HG03066 (cell line): Measurements from ENCODE around the gene DUSP5.

ENCODE experiments used
- ATAC-seq: cut with Tn5 transposase; IDR thresholded peaks from one replicate; pipeline ENCODE4 v1.9.1; 2021; ENCODE audit warnings: low read depth; ENCODE audit not compliant: unreplicated experiment

Gene DUSP5

GRCh38 chr10:110498982-110499795 lies 1.5 kb downstream of the DUSP5 start:
- ATAC-seq = peak; percentile 15

GRCh38 chr10:110499796-110500514 lies 2.2 kb downstream of the DUSP5 start:
- no peak for ATAC-seq

- no peak for ATAC-seq
These were observed 2.8 kb downstream of the DUSP5 start for GRCh38 chr10:110500515-110500905.

- ATAC-seq = peak; percentile 12
These were observed 3.6 kb downstream of the DUSP5 start for GRCh38 chr10:110501142-110501937.

- peak; percentile 7 for ATAC-seq
These were observed 4.6 kb downstream of the DUSP5 start for GRCh38 chr10:110502072-110502845.

GRCh38 chr10:110502851-110503301 lies 5.2 kb downstream of the DUSP5 start:
- peak; percentile 34 for ATAC-seq

- ATAC-seq = no peak
These were observed 5.9 kb downstream of the DUSP5 start for GRCh38 chr10:110503528-110504110.

GRCh38 chr10:110504111-110504735 lies 6.5 kb downstream of the DUSP5 start:
- ATAC-seq = peak; percentile 56

- no peak for ATAC-seq
These were observed 7.5 kb downstream of the DUSP5 start for GRCh38 chr10:110505130-110505770.

- ATAC-seq = no peak
These were observed 8.7 kb downstream of the DUSP5 start for GRCh38 chr10:110506448-110506847.

GRCh38 chr10:110507346-110507745 lies 9.6 kb downstream of the DUSP5 start:
- no peak for ATAC-seq

- no peak for ATAC-seq
These were observed 10.6 kb downstream of the DUSP5 start for GRCh38 chr10:110508159-110508788.

GRCh38 chr10:110508806-110509544 lies 11.3 kb downstream of the DUSP5 start:
- no peak for ATAC-seq

GRCh38 chr10:110509560-110509959 lies 11.9 kb downstream of the DUSP5 start:
- no peak for ATAC-seq

GRCh38 chr10:110510086-110510485 lies 12.4 kb downstream of the DUSP5 start:
- no peak for ATAC-seq

GRCh38 chr10:110510730-110511129 lies 13.0 kb downstream of the DUSP5 start:
- no peak for ATAC-seq

GRCh38 chr10:110511734-110512449 lies 14.2 kb downstream of the DUSP5 start:
- ATAC-seq = no peak
